Lung microvascular endothelial cell (primary cell): ENCODE results near the gene PFKM. TPM values are rescaled to one million over a fixed set of nuclear protein-coding genes. Genes with fewer than 3 reads are reported as not detected.
A peak's percentile ranks its signal among the peaks of the same experiment; 100 is the strongest.

Experiments used
- DNase-seq, 2 donors: peaks; one replicate each; pipeline versions ENCODE4 v3.0.0 to v3.0.0-alpha.2; 2010; ENCODE audit warnings: low read depth in 2 of 2
- total RNA-seq: library from RNA; depleted of rRNA; stranded (reverse); fragments of >200 nt; gene quantifications from 2 replicates; pipeline ENCODE4 v1.2.1, GENCODE V29; 2014

The PFKM gene
- total RNA-seq, 1 donor from 2014 or later = 30.4 TPM

DNA sequence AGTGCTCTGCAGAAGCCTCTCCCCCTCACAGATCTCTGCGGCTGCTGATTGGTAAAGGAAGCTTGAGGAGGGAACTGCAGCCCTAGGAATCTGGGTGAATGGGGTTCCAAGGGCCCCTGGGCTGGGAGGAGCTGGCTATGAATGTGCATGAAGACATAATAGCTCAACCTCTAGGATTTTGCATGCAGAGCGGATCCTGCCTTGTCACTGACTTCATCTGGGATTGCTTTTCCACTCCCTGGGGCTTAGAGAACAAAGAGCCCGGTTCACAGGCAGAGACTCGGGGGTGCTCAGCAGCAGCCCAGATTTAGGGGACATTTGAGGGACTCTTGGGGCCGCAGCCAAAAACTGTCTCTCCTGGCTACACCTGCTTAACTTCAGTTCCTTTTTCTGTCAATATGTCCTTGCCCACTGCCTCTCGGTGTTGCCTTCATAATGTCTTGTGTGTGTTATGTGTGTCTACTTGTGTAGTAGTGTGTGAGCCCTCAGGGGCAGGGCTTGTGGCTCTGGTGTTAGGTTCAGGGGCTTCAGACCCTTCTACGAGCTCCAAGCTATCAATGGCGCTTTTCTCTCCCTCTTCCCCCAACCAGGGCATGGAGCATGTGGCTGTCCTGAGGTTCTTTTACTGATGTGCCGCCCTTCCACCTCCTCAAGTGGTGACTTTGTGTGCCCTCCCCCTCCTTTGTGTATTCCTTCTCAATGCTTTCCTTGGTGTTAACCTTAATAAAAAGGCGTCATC lies 66.2 kb downstream of the PFKM start:
- DNase-seq = no peak

DNA sequence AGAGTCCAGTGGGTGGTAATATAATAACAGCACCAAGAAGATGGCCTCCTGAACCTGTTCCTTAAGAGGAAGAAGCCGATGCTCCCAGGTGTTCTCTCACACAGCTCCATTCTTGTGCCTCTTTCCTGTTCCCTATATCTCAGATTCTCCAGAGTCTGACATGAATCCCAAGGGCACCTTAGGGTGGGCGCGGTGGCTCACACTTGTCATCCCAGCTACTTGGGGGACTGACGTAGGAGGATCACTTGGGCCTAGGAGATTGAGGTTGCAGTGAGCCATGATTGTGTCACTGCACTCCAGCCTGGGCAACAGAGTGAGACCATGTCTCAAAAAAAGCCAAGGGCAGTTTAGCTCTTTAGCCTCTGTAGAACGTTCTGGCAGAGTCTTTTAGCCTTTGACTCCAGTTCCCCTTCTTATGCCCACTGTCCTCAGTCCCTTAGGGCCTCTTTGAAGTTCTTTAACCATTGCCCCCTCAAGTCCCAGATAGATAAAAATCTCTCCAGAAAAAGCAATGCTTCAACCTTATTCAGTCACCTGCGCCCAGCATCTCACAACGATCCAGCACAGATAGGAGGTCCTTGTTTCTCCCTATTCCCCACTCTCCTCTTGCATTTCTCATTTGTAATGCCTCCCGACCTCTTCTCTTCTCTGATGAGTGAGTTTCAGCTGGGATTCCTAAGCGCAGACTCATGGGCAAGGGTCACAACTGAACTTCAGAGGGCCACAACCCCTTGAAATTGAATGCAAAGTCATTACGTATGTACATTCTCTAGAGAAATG lies 68.9 kb downstream of the PFKM start:
- no peak for DNase-seq

DNA sequence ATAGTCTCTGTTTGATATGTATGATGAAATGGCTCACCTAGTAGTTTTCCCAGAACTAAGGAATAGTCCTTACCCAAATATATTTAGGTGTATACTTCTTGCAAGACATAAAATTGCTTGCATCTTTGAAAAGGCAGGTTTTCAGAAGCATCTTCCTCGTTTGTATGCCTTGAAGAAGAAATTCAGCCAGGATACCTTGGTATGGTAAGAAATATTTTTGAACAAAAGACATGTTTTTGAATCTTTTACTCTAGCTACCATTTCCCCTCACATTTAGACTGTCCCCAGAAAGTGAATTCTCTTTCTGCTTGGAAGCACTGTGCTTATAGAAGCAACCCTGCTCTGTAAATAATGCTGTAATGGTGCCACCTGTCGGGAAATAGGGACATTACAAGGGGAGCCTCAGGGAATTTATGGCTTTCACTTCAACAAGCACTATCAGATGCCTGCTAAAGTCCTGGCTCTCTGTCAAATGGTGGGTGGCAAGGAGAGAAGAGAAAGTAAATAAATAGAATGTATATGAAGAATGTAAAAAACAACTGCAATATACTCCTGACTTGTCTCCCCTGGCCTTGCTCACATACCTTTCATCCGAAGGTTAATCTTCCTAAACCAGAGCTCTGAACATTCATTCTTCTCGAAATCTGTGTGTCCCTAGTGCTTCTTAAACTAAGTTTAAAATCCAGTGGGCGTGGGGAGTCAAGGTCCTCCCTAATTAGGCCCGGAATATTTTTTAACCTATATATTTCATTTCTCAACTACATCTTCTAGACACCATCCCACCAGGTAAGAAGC lies 70.4 kb downstream of the PFKM start:
- peak; percentile 72 for DNase-seq

DNA sequence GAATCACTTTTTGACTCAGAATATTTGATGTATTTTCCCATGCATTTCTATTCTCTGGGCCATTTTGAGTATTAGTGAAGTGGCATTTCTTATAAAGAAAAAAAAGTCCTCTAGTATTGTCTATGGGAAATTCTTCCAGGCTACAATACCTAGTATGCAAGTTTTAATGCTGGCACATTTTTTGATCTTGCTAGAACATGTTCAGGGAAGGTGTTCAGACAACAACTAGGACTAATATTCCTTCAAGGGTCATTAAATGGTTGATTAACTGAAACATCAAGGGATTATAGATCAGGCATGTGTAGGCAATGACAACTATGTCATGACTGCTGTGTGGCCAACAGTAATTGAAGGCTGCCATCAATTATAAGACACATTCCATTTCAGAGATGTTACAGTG lies 71.9 kb downstream of the PFKM start:
- DNase-seq = no peak

DNA sequence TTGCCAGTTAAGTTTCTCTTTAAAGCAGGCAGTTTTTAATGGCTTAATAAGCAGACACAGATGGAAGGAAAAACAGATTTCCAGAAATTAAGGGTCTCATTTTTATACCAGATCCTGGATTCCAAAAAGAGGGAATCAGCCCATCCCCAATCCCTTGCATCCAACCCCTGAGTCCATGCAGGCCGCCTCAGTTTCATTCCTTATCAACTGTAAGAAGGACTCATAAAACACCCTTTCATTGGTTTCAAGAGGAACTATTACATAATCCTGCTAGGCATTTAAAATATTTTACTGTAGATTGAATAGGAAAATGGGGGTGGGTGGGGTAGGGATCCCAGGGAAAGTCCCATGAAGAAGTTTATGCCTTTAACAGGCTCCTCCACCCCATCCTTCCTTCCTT lies 73.7 kb downstream of the PFKM start:
- DNase-seq = no peak

DNA sequence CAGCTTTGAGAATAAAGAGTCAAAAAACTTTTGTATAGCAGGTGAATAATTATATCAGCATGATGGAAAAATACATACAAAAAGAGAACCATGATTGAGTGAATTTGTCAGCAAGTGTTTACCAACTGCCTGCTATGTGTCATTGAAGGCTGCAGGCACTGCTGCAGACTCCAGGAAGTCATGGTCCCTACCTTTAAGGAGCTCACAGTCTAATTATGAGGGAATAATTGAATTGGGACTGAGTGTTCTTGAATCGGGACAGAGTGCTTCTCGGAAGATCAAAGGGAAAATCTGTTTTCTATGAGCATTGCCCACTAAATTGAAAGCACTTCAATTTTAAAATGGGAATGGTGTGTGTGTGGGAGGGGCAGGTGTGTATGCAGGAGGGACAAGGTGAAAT lies 74.5 kb downstream of the PFKM start:
- DNase-seq = no peak

DNA sequence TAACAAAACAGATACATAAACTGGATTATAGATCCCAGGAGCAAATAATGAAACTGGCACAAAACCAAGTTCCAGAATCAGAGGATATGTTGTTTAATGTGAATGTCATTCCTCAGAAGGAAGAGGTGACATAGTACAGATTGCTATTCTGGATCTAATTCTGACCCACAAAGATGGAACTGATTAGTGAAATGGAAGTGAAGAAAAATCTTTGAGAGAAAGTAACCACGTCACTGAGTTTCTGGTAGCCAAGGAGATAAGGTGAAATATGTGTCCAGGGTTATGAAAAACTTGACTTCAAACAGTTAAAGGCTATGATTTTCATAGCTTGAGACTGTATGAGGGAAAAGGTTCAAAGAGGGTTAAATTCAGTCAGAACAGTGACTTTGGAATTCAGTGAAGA lies 75.6 kb downstream of the PFKM start:
- DNase-seq = no peak

Other genes starting within 250 kb of the PFKM start
- not detected in 2 replicates for gene VDR, start 214.4 kb upstream of the PFKM start, total RNA-seq
- gene TMEM106C, start 155.8 kb upstream of the PFKM start, total RNA-seq = 36.1 and 49.5 TPM in 2 replicates
- not detected in 2 replicates for gene COL2A1, start 114.9 kb upstream of the PFKM start, total RNA-seq
- 8.3 and 8.9 TPM in 2 replicates for gene SENP1, start 13.3 kb upstream of the PFKM start, total RNA-seq
- 11.1 and 16.7 TPM in 2 replicates for gene ASB8, start 38.2 kb downstream of the PFKM start, total RNA-seq
- not detected in 2 replicates for gene CCDC184, start 64.3 kb downstream of the PFKM start, total RNA-seq
- gene OR10AD1, start 83.9 kb downstream of the PFKM start, total RNA-seq = not detected in 2 replicates
- 0.22 and 0.99 TPM in 2 replicates for gene ZNF641, start 231.6 kb downstream of the PFKM start, total RNA-seq